GM19397 (cell line): ENCODE data around the gene ABCC4.
A peak's percentile ranks its signal among the peaks of the same experiment; 100 is the strongest.

Source experiments
- ATAC-seq: cut with Tn5 transposase; IDR thresholded peaks from one replicate; pipeline ENCODE4 v1.9.1; 2021; ENCODE audit warnings: mild to moderate bottlenecking, moderate library complexity; ENCODE audit not compliant: unreplicated experiment

ABCC4 gene

DNA sequence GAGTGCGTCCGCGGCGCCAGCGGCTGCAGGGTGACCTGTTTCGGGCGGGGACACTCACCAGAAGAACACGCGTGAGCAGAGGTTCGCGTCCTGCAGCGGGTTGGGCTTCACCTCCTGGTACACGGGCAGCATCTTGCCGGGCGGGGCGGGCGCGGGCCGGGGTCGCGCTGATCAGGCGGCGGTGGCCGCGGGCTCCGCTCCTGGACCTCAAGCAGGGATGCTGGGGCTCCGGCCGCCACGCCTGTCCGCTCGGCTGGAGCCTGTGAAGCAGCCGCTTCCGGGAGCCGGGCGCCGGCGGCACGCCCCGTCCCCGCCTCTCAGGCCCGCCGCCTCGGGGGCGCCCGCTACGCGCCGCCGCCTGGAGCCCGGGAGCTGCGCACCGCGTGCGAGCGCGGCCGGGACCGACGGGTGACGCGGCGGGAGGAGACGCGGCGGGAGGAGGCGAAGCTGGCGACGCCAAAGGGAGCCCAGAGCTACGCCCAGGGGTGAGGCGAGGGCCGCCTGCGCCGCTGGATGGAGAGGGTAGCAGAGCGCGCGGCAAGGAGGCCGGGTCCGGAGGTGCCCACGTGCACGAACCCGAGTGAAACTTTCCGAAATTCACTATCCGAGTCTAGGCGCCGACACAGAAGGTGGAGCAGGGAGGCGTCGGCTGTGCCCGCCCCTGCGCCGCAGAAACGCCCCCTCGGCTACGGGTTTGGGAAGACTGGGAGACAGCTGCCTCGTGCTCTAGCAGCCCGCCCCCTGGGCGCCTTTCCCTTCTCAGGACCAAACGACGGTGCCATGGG is at the start of gene ABCC4:
Gene ABCC4 (minus strand): TSS at position 269 of the 785 bp plus-strand sequence. CDS start 137 bp downstream, at position 132.
- peak; percentile 92 for ATAC-seq

GRCh38 chr13:95349267-95349666 is 48.0 kb upstream of the ABCC4 start:
- no peak for ATAC-seq

- no peak for ATAC-seq
These were observed 42.7 kb upstream of the ABCC4 start for GRCh38 chr13:95343944-95344343.

DNA sequence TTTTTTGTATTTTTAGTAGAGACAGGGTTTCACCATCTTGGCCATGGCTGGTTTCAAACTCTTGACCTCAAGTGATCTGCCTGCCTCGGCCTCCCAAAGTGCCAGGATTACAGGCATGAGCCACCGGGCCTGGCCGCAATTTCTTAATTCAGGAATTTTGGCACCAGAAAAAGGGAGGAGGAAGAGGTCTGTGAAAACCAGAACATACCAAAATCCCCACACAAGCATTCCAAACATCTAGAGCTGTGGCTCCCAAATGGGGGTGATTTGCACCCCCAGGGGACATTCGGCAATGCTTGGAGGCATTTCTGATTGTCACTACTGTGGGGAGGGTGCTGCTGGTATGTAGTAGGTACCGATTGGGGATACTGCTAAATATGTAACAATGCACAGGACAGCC is 40.2 kb upstream of the ABCC4 start:
- no peak for ATAC-seq

GRCh38 chr13:95338905-95339304 is 37.7 kb upstream of the ABCC4 start:
- ATAC-seq, result no peak

DNA sequence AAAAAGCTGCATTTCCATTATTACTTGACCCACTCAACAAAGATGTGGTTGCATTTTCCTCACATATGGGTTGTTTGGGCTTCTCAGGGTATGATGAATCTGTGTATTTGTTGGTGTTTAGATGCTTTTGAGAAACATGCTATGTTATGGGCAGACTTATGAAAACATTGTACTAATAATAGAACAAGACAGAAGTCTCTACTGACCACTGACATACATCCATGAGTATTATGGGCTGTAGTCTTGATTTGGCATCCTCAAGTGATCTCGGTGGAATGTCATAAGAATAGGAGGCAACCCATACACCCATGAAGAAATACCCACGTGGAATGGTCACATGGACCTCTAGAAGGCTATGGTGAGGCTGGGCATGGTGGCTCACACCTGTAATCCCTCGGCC is 36.3 kb upstream of the ABCC4 start:
- no peak for ATAC-seq

- ATAC-seq, result no peak
These were observed 34.4 kb upstream of the ABCC4 start for GRCh38 chr13:95335667-95336066.

DNA sequence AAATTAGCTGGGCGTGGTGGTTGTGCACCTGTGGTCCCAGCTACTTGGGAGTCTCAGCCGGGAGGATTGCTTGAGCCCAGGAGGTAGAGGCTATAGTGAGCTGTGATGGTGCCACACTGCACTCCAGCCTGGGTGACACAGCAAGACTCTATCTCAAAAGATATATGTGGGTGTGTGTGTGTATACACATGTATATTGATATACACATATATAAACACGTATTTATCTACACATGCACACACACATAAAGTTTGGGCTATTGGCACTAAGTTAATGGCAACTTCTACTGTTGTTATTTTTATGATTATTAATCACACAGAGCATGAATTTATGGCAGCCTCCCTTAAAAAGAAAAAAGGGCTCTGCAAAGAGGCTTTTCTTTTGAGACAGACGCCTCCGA is 27.1 kb upstream of the ABCC4 start:
- ATAC-seq, result no peak

GRCh38 chr13:95327190-95327589 is 25.9 kb upstream of the ABCC4 start:
- ATAC-seq, result no peak

DNA sequence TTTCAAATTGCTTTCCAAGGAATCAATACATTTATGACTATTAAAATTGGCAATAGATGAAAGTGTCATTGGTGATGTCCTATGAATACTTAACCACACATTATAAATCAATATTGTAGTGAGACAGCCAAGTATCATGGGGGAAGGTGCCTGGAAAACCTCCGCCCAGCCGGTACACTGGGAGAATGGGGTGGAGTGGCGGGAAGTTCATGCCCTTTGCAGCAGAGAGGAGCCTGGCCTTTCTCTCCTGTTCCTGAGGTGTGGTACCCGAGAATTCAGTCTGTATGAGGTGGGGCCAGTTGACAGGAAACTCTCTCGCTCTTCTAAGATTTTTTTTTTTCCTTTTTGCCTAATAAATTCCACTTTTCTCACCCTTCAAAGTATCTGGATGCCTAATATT is 25.4 kb upstream of the ABCC4 start:
- ATAC-seq, result no peak

- ATAC-seq, result no peak
These were observed 24.2 kb upstream of the ABCC4 start for GRCh38 chr13:95325485-95325884.

- ATAC-seq, result no peak
These were observed 22.8 kb upstream of the ABCC4 start for GRCh38 chr13:95323930-95324662.

GRCh38 chr13:95319551-95320274 is 18.5 kb upstream of the ABCC4 start:
- ATAC-seq, result no peak

DNA sequence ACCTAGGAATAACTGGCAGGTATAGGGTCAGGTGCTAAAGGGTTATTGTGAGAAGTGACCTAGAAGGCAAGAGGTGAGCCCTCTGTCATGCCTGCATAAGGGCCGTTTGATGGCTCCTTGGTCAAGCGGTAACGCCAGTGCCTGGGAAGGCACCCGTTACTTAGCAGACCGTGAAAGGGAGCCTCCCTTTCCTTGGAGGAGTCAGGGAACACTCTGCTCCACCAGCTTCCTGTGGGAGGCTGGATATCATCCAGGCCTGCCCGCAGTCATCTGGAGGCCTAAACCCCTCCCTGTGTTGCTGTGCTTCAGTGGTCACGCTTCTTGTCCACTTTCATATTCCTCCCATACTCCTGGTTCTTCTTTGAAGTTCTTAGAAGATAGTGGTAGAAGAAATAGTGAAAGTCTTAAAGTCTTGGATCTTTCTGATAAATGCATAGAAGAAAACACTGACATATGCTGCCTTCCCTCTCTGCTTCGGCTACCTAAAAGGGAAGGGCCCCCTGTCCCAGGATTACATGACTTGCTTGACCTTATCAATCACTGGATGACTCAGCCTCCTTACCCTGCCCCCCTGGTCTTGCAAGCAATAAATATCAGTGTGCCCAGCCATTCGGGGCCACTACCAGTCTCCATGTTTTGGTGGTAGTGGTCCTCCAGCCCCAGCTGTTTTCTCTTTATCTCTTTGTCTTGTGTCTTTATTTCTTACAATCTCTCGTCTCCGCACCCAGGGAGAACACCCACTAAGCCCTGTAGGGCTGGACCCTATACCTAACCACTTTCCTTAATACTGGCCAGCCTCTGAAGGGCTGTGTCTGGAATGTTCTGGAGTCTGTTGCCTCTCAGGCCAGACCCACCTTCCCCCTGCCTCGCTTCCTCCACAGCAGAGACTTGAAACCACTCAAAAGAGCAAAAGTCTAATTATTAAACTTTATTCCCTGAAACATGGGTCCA is 16.1 kb upstream of the ABCC4 start:
- no peak for ATAC-seq

GRCh38 chr13:95315752-95316151 is 14.5 kb upstream of the ABCC4 start:
- no peak for ATAC-seq

- ATAC-seq, result no peak
These were observed 6.3 kb upstream of the ABCC4 start for GRCh38 chr13:95307507-95307906.

GRCh38 chr13:95304453-95304852 is 3.2 kb upstream of the ABCC4 start:
- ATAC-seq, result no peak

GRCh38 chr13:95301968-95302393 is 730 bp upstream of the ABCC4 start:
- no peak for ATAC-seq

- ATAC-seq, result peak; percentile 46
These were observed 547 bp downstream of the ABCC4 start for GRCh38 chr13:95300625-95301182.

GRCh38 chr13:95298971-95299621 is 2.2 kb downstream of the ABCC4 start:
- no peak for ATAC-seq
